ENCODE data around the gene DSCAML1. TPM values are rescaled to one million over a fixed set of nuclear protein-coding genes. Genes with fewer than 3 reads are reported as not detected.

The DSCAML1 gene
- total RNA-seq, 1 donor from 2014 or later, result 2.5 TPM

DNA sequence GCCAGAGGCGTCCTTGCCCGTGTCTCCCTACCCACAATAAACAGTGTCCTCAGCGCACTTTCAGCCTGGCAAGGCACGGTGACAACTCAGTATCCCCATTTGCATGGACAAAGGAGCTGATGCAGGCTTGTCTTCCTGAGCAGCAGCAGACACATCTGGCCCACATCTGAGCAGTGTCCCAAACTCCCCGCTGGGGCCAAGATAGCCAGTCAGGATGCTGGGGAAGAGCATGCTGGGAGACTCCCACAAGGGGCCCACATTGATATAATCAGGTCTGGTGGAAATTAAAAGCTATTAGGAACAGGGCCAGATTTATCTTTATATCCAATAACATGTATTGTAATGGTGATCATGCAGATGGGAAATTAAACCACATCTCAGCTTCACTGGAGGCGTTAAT, 24.7 kb downstream of the DSCAML1 start:
- H3K4me3 Mint-ChIP-seq, result no peak overlapping the region
- no peaks in the 10 kb centered on the region for H3K9me3 Mint-ChIP-seq
- H3K4me1 Mint-ChIP-seq, result peaks cover 3% of the 10 kb centered on the region
- H3K27ac Mint-ChIP-seq, result no peak overlapping the region
- H3K36me3 Mint-ChIP-seq, result no peaks in the 10 kb centered on the region
- DNase-seq (ENCODE audit: low spot score in 2 of 2, unreplicated experiment in 2 of 2), result no peak
- peaks cover 62% of the 10 kb centered on the region for H3K27me3 Mint-ChIP-seq (ENCODE audit: low read depth)
- TF ChIP-seq, protein P1, sequence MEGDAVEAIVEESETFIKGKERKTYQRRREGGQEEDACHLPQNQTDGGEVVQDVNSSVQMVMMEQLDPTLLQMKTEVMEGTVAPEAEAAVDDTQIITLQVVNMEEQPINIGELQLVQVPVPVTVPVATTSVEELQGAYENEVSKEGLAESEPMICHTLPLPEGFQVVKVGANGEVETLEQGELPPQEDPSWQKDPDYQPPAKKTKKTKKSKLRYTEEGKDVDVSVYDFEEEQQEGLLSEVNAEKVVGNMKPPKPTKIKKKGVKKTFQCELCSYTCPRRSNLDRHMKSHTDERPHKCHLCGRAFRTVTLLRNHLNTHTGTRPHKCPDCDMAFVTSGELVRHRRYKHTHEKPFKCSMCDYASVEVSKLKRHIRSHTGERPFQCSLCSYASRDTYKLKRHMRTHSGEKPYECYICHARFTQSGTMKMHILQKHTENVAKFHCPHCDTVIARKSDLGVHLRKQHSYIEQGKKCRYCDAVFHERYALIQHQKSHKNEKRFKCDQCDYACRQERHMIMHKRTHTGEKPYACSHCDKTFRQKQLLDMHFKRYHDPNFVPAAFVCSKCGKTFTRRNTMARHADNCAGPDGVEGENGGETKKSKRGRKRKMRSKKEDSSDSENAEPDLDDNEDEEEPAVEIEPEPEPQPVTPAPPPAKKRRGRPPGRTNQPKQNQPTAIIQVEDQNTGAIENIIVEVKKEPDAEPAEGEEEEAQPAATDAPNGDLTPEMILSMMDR (IDR thresholded peaks at IDR 0.05; ENCODE audit: unreplicated experiment), result no peak

- peaks cover 62% of the 10 kb centered on the region for H3K27me3 Mint-ChIP-seq (ENCODE audit: low read depth)
- H3K36me3 Mint-ChIP-seq, result no peaks in the 10 kb centered on the region
- no peak for DNase-seq (ENCODE audit: low spot score in 2 of 2, unreplicated experiment in 2 of 2)
- H3K4me1 Mint-ChIP-seq, result peaks cover 3% of the 10 kb centered on the region
- TF ChIP-seq, protein P1 (IDR thresholded peaks at IDR 0.05; ENCODE audit: unreplicated experiment), result no peak
- H3K27ac Mint-ChIP-seq, result no peak overlapping the region
- H3K4me3 Mint-ChIP-seq, result no peak overlapping the region
- no peaks in the 10 kb centered on the region for H3K9me3 Mint-ChIP-seq
Observed at GRCh38 chr11:117771841-117772240, 25.2 kb downstream of the DSCAML1 start.

- H3K27ac Mint-ChIP-seq, result no peak overlapping the region
- no peak overlapping the region for H3K4me3 Mint-ChIP-seq
- DNase-seq (ENCODE audit: low spot score in 2 of 2, unreplicated experiment in 2 of 2), result no peak
- H3K36me3 Mint-ChIP-seq, result no peaks in the 10 kb centered on the region
- TF ChIP-seq, protein P1 (IDR thresholded peaks at IDR 0.05; ENCODE audit: unreplicated experiment), result no peak
- H3K4me1 Mint-ChIP-seq, result peaks cover 3% of the 10 kb centered on the region
- no peaks in the 10 kb centered on the region for H3K9me3 Mint-ChIP-seq
- H3K27me3 Mint-ChIP-seq (ENCODE audit: low read depth), result peaks cover 62% of the 10 kb centered on the region
Observed at GRCh38 chr11:117771197-117771596, 25.8 kb downstream of the DSCAML1 start.

GRCh38 chr11:117770061-117770460, 27.0 kb downstream of the DSCAML1 start:
- peaks cover 61% of the 10 kb centered on the region for H3K27me3 Mint-ChIP-seq (ENCODE audit: low read depth)

DNA sequence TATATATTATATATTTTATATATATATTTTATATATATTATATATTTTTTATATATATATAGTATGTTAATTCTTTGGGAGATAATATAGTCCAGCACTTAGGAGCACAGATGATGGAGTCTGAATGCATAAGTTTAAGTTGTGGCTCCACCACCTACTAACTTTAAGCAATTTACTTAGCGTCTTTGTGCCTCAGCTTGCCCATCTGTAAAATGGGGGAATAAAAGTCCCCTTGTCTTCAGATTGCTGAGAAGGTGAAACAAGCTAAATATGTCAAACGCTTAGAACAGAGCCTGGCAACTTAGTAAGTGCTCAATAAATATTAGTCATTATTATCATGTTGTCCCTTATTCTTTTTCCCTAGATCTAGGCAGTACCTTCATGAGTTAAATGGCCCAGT, 27.5 kb downstream of the DSCAML1 start:
- Mint-ChIP-seq H3K4me1 (peaks cover 3% of the 10 kb centered on the region), H3K4me3 (no peak overlapping the region), H3K27ac (no peak overlapping the region), H3K9me3 (no peaks in the 10 kb centered on the region), H3K36me3 (no peaks in the 10 kb centered on the region), H3K27me3 (ENCODE audit: low read depth) (peaks cover 60% of the 10 kb centered on the region)
- no peak for DNase-seq (ENCODE audit: low spot score in 2 of 2, unreplicated experiment in 2 of 2)
- TF ChIP-seq, protein P1 (IDR thresholded peaks at IDR 0.05; ENCODE audit: unreplicated experiment), result no peak

More at GRCh38 chr11:117770061-117770460, 27.0 kb downstream of the DSCAML1 start:
- H3K36me3 Mint-ChIP-seq, result no peaks in the 10 kb centered on the region
- H3K4me3 Mint-ChIP-seq, result no peak overlapping the region
- TF ChIP-seq, protein P1 (IDR thresholded peaks at IDR 0.05; ENCODE audit: unreplicated experiment), result no peak
- H3K9me3 Mint-ChIP-seq, result no peaks in the 10 kb centered on the region
- no peak for DNase-seq (ENCODE audit: low spot score in 2 of 2, unreplicated experiment in 2 of 2)
- no peak overlapping the region for H3K27ac Mint-ChIP-seq
- peaks cover 3% of the 10 kb centered on the region for H3K4me1 Mint-ChIP-seq

- no peak for DNase-seq (ENCODE audit: low spot score in 2 of 2, unreplicated experiment in 2 of 2)
- Mint-ChIP-seq H3K4me3 (no peak overlapping the region), H3K4me1 (peaks cover 3% of the 10 kb centered on the region), H3K27ac (no peak overlapping the region), H3K9me3 (no peaks in the 10 kb centered on the region), H3K27me3 (ENCODE audit: low read depth) (peaks cover 55% of the 10 kb centered on the region), H3K36me3 (no peaks in the 10 kb centered on the region)
- TF ChIP-seq, protein P1 (IDR thresholded peaks at IDR 0.05; ENCODE audit: unreplicated experiment), result no peak
Observed at GRCh38 chr11:117768506-117768905, 28.5 kb downstream of the DSCAML1 start.
